GM13977 (cell line): ENCODE results near the gene CSF3R.

Source experiments
- DNase-seq: peaks from one replicate; pipeline ENCODE4 v3.0.0; 2012; ENCODE audit warnings: low spot score
- CTCF ChIP-seq: IDR thresholded peaks from 2 replicates; pipeline ENCODE4 v1.5.1; 2012; ENCODE audit warnings: mild to moderate bottlenecking, control low read depth; ENCODE audit not compliant: insufficient read depth; ENCODE audit errors: extremely low read depth, missing control alignments
- in situ Hi-C: fragments of 300-500 bp; cut with MboI; formaldehyde crosslinking; loops from one replicate; pipeline ENCODE4 v1.12.0; 2022; ENCODE audit warnings: low sequenced_read_pairs, low pct_unique_long_range_greater_than_20kb, mixed read lengths, inconsistent platforms; ENCODE audit not compliant: unreplicated experiment

Gene CSF3R

DNA sequence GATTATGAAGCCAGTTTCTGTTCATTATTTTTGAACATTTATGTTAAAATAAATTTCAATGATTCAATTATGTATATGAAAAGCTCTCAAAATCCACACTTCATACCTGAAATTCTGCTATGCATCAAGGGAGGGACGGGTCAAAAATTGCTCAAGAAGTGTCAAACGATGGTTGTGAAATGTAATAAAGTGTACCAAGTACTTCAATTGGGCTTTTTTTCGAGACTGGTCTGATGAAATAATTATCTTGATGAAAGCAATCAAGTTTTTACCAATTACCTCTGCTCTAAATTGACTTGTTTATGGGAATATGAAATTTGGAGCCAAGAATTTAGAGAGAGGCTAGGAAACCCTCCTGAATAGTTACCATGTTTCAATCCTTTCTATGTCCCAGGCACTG is 40.4 kb downstream of the CSF3R start:
- TF ChIP-seq CTCF: no peak
- DNase-seq: no peak
- in situ Hi-C loops: no loop called here

DNA sequence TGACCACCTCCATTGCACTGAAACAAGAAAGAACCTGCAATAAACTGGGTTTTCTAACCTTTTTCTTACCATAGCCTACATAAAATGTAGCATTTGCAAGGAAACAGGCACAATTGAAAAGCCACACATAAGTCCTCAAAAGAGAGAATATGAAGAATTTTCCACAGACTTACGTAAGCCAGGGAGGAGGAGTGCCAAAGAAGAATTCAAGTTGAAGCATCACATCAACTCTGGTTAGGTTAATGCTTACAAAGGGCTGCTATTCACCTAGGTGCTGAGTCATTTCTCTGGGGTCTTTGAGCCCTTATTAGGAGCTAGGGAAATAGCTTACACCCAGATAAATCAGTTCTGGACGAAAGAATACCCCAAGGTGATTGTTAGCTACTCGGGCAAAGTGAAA is 42.1 kb downstream of the CSF3R start:
- in situ Hi-C loops: no loop called here
- no peak for TF ChIP-seq CTCF

GRCh38 chr1:36440044-36440443 is 42.7 kb downstream of the CSF3R start:
- in situ Hi-C loops: no loop called here
- no peak for TF ChIP-seq CTCF
- no peak for DNase-seq

More for the DNA sequence above, 42.1 kb downstream of the CSF3R start:
- no peak for DNase-seq

GRCh38 chr1:36438715-36439114 is 44.0 kb downstream of the CSF3R start:
- TF ChIP-seq CTCF: no peak
- in situ Hi-C loops: no loop called here
- no peak for DNase-seq

- TF ChIP-seq CTCF: no peak
- DNase-seq: no peak
- in situ Hi-C loops: no loop called here
Measured at GRCh38 chr1:36436821-36437220, 45.9 kb downstream of the CSF3R start.

DNA sequence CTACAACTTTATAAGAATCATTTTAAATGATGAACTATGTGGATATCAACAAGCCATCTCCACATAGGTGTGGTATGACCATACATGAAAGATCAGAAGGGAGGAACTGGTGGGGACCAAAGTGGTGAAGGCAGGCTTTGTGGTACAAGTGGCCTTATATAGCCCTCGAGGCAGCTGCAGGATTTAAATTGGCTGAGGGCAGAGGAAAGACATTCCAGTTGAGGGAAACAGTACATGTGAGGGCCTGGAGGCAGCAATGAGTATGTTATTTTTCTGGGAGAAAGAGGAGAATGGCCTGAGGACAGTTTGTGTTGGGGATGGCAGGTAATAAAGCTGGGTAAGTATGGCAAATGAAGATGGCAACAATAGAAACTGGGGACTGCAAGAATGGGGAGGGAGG is 49.6 kb downstream of the CSF3R start:
- no peak for DNase-seq
- in situ Hi-C loops: no loop called here
- no peak for TF ChIP-seq CTCF

DNA sequence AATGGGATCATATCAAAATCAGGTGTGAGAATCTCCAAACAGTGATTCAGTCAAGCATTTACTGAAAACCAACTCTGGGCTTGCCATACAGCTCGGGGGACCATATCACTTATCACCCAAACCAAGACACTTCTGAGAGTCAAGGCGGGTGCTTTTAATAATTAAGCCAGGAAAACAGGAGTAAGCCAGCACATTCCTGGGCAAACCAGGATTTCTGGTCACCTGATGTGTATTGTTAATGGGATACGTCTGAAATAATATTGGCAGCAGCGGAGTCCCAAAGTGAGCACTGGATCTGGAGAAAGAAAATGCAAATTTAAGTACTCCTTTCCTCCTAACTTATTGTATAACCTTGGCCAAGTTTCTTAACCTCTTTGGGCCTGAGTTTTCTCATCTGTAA is 50.1 kb downstream of the CSF3R start:
- in situ Hi-C loops: no loop called here
- no peak for DNase-seq
- no peak for TF ChIP-seq CTCF
